GM19239 (cell line): Measurements from ENCODE around the gene IGFALS.
A peak's percentile ranks its signal among the peaks of the same experiment; 100 is the strongest.

ENCODE experiments used
- DNase-seq: peaks from one replicate; pipeline ENCODE4 v3.0.0; 2011; ENCODE audit warnings: low spot score; ENCODE audit not compliant: insufficient read length
- FAIRE-seq: peaks from 2 replicates; lab custom pipeline; 2011; peaks lifted over from hg19 to GRCh38; lab: Jason Lieb, UNC

Gene IGFALS

DNA sequence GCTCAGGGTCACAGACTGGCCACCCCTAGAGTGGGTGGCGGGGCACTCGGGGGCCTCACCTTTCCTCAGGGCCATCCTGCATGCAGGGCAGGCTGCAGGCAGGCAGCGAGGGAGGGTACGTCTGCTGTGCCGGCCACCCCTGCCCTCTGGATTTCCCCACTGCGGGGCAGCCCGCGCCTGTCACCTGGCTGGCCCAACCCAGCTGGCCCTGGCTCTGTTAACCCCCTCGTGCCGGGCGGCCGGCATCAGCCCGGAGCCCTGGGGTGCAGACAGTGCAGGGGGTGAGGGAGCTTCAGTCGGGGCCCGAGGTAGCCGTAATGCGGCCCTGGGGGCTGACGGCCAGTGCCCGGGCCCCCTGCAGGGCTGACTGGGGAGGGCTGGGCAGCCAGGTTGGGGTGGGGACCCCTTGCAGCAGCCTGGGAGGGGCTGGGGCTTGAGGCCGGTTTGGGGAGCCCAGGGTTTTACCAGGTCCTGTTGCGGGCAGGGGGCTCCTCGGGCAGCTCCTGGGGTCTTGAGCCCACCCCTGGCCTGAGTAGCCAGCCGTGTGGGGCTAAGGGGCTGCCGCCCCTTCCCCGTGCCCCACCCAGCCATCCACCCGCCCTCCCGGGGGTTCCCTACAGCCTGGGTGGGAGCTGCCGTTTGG, at the start of gene IGFALS:
TSS of gene IGFALS (minus strand) at position 128 of the 643 bp plus-strand sequence. CDS start at position 75, 53 bp downstream.
- DNase-seq (no peak), FAIRE-seq (no peak)

DNA sequence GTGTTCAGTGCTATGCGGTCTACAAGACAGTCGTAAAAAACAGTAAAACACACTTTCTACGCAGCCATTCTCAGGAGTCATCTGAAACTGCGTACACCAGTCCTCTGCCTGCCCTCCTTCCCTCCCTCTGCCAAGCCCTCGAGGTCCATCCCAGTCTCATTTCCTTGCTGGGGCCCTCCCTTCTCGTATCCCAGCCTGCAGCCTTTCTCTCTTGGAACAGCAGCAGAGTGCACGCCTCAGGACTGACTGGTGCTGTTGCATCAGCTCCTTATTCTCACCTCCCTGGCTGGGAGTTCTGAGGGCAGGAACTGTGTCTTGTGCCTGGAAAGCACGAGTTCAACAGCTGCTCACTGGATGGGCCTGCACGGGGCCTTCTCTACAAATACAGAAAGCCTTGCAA, 46.0 kb upstream of the IGFALS start:
- DNase-seq (no peak), FAIRE-seq (no peak)

DNA sequence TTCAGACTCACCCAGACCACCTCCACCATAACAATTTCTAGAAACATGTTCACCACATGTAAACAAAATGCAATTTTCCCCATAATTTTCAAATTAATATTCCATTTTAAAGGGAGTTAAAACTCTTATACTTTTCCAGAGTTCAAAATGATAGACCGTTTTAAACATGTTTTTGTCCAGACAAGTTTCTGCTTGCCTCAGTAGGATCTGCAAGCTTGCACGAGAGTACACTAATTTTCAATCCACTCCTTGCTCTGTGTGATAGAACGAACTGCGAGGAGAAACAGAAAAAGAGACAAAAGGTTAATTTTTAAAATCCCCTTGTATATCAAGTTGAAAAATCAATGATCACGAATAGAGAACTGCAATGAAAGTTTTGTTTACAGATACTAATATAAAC, 40.6 kb upstream of the IGFALS start:
- FAIRE-seq = no peak

DNA sequence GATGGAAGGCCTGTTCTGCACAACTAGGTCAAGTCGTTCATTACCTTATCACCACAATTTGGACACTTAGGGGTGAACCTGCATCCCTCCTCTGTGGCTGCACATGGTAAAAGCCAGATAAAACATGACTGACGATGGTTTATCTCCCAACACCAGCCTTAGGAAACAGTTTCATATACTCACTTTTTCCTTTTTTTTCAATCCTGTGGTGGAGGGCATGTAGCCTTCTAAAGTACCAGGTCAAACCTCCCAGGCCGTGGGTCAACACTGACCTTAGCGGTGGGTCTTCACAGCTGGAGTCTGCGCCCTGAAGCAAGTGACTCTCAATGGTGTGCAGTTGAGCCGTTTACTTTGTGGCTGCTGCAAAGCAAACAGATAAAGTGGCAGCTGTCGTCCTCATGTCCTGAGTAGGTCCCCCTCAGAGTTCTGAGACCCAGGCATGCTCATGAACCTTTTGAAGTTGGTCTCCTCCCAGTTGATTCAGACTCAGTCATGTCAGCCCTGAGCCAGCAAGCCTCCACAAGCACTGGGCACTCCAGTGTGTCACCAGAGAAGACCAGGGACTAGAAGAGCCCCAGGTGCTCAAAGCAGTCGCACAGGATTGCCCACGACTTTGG, 39.4 kb upstream of the IGFALS start:
- no peak for FAIRE-seq
- DNase-seq = no peak

More for the DNA sequence above, 40.6 kb upstream of the IGFALS start:
- DNase-seq = no peak

DNA sequence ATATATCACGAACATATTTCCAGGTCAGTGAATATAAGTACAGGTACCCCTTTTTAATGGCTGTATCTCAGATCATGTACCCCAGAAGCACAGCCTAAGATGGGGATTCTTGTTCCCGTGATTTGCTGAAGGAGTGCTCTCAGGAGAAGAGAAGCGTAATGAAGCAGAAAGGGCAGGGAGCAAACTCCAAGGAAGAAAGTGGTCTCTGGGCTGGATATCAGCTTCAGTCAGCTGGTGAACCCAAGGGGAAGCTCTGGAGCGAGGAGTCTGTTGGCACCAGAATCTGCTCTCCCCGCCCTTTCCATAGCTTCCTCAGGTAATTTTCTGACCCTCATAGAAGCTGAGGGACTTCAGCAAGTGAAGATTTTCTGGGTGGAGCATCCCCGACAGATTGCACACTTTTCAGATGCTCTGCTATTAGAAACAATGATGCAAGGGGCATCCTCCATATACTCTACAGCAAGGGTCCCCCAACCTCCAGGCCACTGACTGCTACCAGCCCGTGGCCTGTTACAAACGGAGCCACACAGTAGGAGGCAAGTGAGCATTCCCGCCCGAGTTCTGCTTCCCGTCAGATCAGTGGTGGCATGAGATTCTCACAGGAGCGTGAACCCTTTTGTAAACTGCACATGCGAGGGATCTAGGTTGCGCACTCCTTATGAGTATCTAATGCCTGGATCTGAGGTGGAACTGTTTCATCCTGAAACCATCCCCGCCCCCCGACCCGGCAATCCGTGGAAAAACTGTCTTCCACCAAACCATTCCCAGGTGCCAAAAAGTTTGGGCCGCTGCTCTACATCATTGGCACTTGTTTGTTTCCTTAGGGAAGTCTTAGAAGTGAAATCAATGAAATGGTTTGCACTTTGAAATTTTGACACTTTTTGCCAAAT, 37.9 kb upstream of the IGFALS start:
- FAIRE-seq (no peak), DNase-seq (no peak)

DNA sequence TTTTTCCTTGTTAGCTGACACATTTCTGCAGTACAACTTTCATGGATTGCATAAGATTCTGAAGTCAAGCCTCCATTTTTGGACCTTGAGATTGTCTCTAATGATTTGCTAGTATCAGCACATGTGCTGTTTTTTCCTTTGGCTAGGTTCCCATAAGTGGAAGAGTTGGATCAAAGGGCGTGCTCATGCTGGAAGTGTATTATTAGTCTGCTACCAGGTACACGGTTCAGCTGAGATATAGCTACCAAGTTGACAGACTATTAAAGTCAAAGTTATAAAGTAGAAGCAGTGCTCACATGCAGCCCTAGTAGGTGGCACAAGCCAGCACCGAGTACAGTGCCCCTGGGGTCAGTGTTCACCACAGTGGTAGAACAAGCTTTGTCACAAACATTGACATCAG, 36.7 kb upstream of the IGFALS start:
- FAIRE-seq = no peak
- DNase-seq = no peak

DNA sequence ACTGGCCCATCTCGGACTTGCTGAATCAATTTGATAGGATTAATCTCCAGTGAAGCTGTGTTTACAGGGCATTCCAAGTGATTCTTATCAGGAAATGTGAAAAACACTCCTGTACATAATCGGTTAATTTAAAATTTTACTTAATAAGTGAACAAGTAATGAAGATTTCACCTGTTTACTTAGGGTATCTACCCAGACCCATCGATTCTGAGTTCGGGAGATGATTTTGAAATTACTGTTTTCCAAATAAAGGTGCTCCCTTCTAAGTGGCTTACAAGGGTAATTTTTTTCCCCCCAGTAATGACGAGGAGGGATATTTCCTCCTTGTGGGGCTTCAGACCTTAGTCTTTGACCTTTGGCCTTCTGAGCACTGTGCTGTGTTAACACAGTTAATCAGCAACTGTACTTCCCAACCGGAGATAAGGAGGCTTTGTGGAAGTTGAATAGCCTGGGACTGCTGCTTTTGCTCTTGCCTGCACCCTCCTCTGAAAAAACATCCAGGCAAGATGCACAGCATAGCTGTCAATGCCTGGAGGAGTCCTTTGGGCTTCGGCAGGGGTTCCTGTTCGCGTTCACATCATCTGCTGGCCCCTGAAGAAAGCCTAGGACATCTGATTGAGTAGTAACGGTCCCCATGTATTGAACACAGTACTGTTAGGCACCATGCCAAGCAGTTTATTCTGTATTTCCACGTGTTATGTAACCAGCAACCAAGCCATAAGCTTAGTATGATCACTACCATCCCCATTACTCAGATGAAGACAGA, 35.3 kb upstream of the IGFALS start:
- no peak for DNase-seq
- FAIRE-seq = no peak

DNA sequence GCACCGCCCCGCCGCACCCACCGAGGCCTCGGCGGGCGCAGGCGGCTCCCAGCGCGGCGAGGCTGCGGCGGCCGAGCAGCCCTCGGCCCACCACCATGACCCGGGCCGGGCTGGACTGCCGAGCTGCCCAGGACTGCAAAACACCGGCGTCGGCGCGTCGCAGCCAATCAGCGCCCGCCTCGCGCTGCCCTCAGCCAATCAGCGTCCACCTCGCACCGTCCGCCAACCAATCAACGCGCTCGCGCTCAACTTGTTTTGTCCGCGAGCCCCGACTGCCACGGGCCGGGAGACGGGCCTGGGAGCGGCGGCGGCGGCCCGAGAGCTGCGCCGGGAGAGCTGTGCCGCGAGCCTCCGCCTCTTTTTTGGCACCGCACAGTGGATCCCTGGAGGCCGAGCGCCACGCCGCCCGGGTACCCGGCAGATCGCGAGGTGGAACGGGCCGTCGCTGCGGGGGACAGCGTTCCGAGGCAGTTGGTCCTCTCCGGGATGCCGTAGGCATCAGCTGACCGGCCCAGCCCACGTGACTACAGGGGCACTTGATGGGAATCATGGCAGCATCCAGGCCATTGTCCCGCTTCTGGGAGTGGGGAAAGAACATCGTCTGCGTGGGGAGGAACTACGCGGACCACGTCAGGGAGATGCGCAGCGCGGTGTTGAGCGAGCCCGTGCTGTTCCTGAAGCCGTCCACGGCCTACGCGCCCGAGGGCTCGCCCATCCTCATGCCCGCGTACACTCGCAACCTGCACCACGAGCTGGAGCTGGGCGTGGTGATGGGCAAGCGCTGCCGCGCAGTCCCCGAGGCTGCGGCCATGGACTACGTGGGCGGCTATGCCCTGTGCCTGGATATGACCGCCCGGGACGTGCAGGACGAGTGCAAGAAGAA, 33.4 kb upstream of the IGFALS start, which contains the start of the genes FAHD1 and HAGH:
TSS of gene FAHD1 (plus strand) at position 516 of the 883 bp plus-strand sequence. CDS start at position 549, 33 bp downstream.
TSS of gene HAGH (minus strand) at position 135 of the 883 bp plus-strand sequence. CDS start at position 97, 38 bp downstream.
- DNase-seq = peak; percentile 99
- peak; percentile 95 for FAIRE-seq

DNA sequence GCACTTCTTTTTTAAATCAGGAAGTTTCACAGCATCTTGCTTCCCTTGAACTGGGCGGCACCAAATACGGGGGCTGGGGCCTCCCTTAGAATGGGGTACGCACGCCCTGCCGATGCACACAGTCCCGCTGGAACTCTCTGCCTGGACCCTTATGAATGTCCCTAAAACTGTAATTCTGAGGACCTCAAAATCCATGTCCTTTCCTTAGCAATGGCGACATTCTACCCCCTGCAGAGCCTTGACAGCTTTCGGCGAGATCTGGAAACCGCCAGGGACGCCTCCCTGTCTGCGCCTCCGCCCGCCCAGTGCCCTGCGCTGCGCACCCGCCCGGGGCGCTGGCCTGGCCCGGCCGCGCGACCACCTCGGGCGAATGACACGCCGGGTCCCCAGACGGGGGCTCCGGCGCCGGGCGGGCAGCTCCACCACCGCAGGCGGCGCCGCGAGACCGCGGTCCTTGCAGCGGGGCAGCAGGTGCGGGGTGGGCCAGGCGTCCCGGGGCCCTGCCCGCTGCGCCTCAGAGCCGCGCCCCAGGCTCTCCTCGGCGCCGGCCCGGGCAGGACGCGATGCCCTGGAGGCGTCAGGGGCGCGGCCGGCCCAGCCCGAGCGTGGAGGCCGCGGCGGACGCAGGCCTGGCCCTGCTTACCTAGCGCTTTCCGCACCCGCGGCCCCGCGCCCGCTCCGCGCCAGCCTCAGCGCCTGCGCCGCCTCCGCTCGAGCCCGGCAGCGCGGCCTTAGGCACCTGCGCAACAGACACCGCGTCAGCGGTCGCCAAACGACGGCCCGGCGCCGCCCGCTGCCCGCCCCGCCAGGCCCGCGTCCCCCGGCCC, 32.6 kb upstream of the IGFALS start:
- no peak for FAIRE-seq
- peak; percentile 85 for DNase-seq

DNA sequence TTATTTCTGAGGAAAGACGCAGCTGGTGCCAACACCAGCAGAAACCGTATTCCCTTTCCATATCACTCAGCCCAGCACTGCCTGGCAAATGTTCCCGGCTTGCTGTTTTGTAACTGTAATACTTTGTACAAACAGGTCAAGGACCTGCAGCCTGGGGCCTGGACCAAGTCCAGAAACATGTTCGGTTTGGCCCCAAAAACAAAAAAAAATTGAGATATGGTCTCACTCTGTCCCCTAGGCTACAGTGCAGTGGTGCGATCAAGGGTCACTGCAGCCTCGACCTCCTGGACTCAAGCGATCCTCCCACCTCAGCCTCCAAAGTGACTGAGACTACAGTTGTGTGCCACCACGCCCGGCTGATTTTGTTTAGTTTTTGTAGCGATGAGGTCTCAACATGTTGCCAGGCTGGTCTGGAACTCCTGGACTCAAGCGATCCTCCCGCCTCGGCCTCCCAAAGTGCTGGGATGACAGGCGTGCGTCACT, 31.9 kb upstream of the IGFALS start:
- no peak for FAIRE-seq

DNA sequence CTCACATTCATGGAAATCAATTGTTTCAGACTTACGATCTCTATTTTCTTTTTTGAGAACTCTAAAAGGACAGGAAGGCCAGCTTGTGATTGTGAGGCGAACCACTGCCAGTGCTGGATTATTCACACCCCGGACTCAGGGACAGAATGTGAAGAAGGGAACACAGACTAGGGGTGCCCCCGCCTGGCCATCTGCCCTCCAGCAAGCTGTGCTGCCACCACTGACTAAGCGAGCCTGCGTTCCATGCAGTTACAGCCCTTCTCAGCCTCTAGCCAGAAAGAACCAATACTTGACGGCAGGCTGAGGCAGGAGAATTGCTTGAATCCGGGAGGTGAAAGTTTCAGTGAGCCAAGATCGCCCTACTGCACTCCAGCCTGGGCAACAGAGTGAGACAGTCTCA, 30.3 kb upstream of the IGFALS start:
- FAIRE-seq (no peak), DNase-seq (no peak)

More for the DNA sequence above, 31.9 kb upstream of the IGFALS start:
- DNase-seq = no peak

DNA sequence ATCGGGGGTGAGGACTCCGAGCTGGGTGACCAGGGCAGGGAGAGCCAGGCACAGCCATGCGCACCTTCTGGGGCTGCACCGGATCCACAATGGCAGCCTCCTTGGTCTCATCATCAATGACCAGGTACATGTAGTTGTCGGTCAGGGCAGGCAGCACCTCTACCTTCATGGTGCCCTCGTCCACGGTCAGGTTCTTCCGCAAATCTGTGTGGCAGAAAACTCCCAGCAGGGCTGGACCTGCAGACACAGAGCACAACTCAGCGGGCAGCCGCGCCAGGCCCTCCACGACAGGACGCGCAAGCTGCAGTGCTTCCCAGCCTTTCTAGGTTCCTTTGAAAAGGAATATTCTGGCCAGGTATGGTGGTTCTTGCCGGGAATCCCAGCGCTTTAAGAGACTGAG, 29.3 kb upstream of the IGFALS start:
- FAIRE-seq = no peak
- DNase-seq = no peak

DNA sequence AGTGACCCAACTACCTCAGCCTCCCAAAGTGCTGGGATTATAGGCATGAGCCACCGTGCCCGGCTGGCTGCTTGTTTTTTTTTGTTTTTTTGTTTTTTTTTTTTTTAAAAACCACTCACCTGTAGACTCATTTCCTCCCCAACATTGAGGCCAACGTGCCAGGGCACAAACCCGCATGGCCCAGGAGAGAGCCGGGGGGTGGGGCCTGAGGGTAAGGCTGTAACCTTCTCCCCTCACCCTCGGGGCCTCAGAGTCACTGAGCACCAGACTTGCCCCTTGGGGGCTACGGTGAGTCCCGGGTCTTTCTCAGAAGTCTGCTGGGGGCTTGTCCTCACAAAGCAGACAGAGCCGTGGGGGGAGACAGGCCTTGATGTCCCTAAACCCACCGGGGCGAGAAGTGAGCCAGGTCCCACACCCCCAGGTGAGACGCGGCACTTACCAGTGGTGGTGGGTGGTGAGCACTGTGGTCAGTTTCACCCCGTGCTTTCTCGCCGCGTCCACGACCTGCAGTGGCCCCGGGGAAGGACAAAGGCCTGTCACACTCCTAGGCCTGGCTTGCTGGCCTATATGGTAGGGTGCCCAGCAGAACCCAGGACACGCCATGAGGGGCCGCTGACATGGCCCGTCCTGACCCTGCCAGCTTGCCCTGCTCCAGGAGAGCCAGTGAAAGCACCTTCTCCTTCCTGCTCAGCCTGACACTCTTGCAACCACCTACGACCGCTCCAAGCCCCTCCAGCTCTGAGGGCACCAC, 28.5 kb upstream of the IGFALS start:
- FAIRE-seq (no peak), DNase-seq (no peak)

DNA sequence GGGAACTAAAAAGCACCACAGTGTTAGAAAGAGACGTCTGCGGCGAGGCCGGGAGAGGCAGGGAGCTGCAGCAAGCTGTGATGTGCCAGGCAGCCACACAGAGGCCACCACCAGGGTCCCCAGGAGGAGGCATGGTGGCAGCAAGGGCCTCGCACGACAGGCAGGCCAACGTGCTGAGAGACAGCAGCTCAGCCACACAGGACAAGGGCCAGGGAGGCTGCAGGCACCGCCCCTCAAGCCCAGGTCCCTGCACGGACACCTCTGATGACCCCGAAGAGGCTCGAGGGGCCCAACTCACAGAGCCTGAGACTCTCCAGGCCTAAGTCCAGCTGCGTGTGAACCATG, 27.4 kb upstream of the IGFALS start:
- no peak for FAIRE-seq

DNA sequence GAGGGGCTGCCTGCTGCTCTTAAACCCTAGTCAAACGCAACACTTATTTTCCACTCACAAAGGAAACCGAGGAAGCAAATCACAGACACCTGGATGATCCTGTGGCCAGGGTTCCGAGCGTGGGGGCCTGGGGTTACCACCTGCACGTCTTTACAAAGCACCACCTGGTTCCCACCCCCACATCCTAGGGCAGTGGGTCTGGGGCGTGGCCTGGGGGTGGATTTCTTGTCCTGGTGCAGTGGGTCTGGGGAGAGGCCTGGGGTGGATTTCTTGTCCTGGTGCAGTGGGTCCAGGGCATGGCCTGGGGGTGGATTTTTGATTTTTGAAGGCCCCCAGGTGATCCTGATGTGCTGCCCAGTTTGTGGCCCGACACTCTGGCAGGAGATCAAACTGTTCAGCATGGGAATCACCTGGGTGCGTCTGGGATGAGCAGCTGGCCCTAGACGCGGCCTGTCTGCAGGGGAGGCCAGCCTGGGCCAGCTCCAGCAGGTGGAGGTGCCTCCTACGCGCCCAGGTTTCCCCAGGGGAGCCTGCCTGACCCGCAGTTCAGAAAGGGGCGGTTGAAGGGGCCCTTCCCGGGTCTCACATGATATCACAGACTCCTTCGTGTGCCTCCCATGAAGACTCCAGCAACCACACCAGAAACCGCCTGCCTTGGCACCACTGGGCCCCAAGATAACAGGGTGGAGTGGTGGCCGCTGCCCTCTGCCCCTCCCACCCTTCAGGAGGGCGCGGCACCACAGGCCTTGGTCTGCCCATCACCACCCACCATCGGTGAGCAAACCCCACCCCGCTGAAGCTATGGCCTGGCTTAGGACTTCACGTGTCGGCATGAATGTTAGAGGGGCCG, 26.8 kb upstream of the IGFALS start:
- FAIRE-seq (no peak), DNase-seq (no peak)

More for the DNA sequence above, 27.4 kb upstream of the IGFALS start:
- no peak for DNase-seq

DNA sequence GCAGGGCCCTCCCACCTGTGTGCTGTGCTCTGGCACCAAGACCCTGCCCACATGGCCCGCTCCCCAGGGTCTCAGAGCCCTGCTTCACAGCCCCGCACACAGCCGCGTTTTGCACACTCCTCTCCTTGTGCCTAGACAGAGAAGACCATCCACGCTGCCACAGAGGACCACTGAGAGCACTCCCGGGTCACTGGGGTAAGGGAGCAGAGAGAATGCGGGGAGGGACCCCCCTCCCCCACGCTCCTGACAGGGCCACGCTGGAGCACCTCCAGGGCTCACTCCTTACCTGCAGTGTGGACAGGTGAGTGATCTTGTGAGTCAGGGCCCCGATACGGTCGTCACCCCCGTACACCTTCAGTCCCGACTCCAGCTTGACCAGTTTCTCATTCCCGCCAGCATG, 26.1 kb upstream of the IGFALS start:
- DNase-seq = no peak
- FAIRE-seq = no peak
